H9 (cell line): ENCODE data around the gene AP4B1. TPM values are rescaled to one million over a fixed set of nuclear protein-coding genes. Genes with fewer than 3 reads are reported as not detected.

Experiments
- DNase-seq: peaks from one replicate; pipeline ENCODE4 v3.0.0-alpha.2; 2017
- H2AFZ ChIP-seq: one replicate; pipeline ENCODE4 v1.6.1; 2013; ENCODE audit warnings: mild to moderate bottlenecking, low read length, control low read depth, moderate library complexity
- H2AK5ac ChIP-seq: 2 replicates; pipeline ENCODE4 v1.6.1; 2013; ENCODE audit warnings: low read length, control low read depth, mixed read lengths; ENCODE audit not compliant: insufficient read length
- H2BK120ac ChIP-seq: one replicate; pipeline ENCODE4 v1.6.1; 2013; ENCODE audit warnings: low read depth, mild to moderate bottlenecking, low read length, control low read depth, inconsistent platforms; ENCODE audit not compliant: poor library complexity, severe bottlenecking
- H2BK12ac ChIP-seq: 2 replicates; pipeline ENCODE4 v1.6.1; 2013; ENCODE audit warnings: low read length, control low read depth, mixed read lengths, low read depth; ENCODE audit not compliant: insufficient read length
- H2BK15ac ChIP-seq: 2 replicates; pipeline ENCODE4 v1.6.1; 2013; ENCODE audit warnings: low read depth, low read length, control low read depth
- H2BK20ac ChIP-seq: one replicate; pipeline ENCODE4 v1.6.1; 2013; ENCODE audit warnings: low read depth, mild to moderate bottlenecking, low read length, control low read depth, inconsistent platforms; ENCODE audit not compliant: poor library complexity, severe bottlenecking
- H2BK5ac ChIP-seq: 2 replicates; pipeline ENCODE4 v1.6.1; 2013; ENCODE audit warnings: low read length, control low read depth, mixed read lengths; ENCODE audit not compliant: insufficient read length
- H3K14ac ChIP-seq: 2 replicates; pipeline ENCODE4 v1.6.1; 2013; ENCODE audit warnings: low read length, control low read depth; ENCODE audit not compliant: insufficient read depth
- H3K18ac ChIP-seq: 2 replicates; pipeline ENCODE4 v1.6.1; 2013; ENCODE audit warnings: low read depth, mild to moderate bottlenecking, mixed read lengths, low read length, control low read depth; ENCODE audit not compliant: insufficient read length
- H3K23ac ChIP-seq: 2 replicates; pipeline ENCODE4 v1.6.1; 2013; ENCODE audit warnings: low read length, control low read depth, mixed read lengths, low read depth; ENCODE audit not compliant: insufficient read length
- H3K23me2 ChIP-seq: 2 replicates; pipeline ENCODE4 v1.6.1; 2013; ENCODE audit warnings: low read depth, mild to moderate bottlenecking, mixed read lengths, low read length, control low read depth; ENCODE audit not compliant: insufficient read length, poor library complexity, severe bottlenecking
- H3K27ac ChIP-seq: 2 replicates; pipeline ENCODE4 v1.5.1; 2013; ENCODE audit warnings: low read length, control low read depth, mixed read lengths, low read depth; ENCODE audit not compliant: insufficient read length
- H3K27me3 ChIP-seq: 2 replicates; pipeline ENCODE4 v1.6.1; 2013; ENCODE audit warnings: low read length, control low read depth, inconsistent platforms; ENCODE audit not compliant: insufficient read depth
- H3K4ac ChIP-seq: 2 replicates; pipeline ENCODE4 v1.6.1; 2013; ENCODE audit warnings: low read depth, mild to moderate bottlenecking, control low read depth, inconsistent platforms, low read length, moderate library complexity
- H3K4me1 ChIP-seq: 2 replicates; pipeline ENCODE4 v1.6.1; 2013; ENCODE audit warnings: low read length, control low read depth, inconsistent platforms; ENCODE audit not compliant: insufficient read depth
- H3K4me2 ChIP-seq: 2 replicates; pipeline ENCODE4 v1.6.1; 2013; ENCODE audit warnings: low read length, control low read depth, mixed read lengths; ENCODE audit not compliant: insufficient read length, insufficient read depth
- H3K56ac ChIP-seq: 2 replicates; pipeline ENCODE4 v1.6.1; 2013; ENCODE audit warnings: low read depth, mild to moderate bottlenecking, mixed read lengths, low read length, control low read depth; ENCODE audit not compliant: insufficient read length
- H3K79me1 ChIP-seq: 2 replicates; pipeline ENCODE4 v1.6.1; 2013; ENCODE audit warnings: low read depth, mild to moderate bottlenecking, moderate library complexity, low read length, control low read depth, inconsistent platforms; ENCODE audit not compliant: insufficient read depth, poor library complexity, severe bottlenecking
- H3K79me2 ChIP-seq: 2 replicates; pipeline ENCODE4 v1.6.1; 2013; ENCODE audit warnings: low read length, control low read depth, inconsistent platforms; ENCODE audit not compliant: insufficient read depth
- H3K9ac ChIP-seq: 2 replicates; pipeline ENCODE4 v1.6.1; 2013; ENCODE audit warnings: low read length, control low read depth, mixed read lengths; ENCODE audit not compliant: insufficient read length; ENCODE audit errors: extremely low read depth
- H3K9me3 ChIP-seq: one replicate; pipeline ENCODE4 v1.6.1; 2013; ENCODE audit warnings: low read depth, low read length, inconsistent platforms; ENCODE audit not compliant: control insufficient read depth
- H3T11ph ChIP-seq: one replicate; pipeline ENCODE4 v1.6.1; 2013; ENCODE audit warnings: mild to moderate bottlenecking, low read length, control low read depth, inconsistent platforms
- H4K20me1 ChIP-seq: one replicate; pipeline ENCODE4 v1.6.1; 2013; ENCODE audit not compliant: control insufficient read depth, insufficient read length, insufficient read depth
- H4K5ac ChIP-seq: 2 replicates; pipeline ENCODE4 v1.6.1; 2013; ENCODE audit warnings: low read depth, mild to moderate bottlenecking, mixed read lengths, low read length, control low read depth; ENCODE audit not compliant: insufficient read length
- H4K8ac ChIP-seq: replicated peaks from 2 replicates; pipeline ENCODE4 v1.6.1; 2013; ENCODE audit warnings: low read length, control low read depth, mixed read lengths, low read depth; ENCODE audit not compliant: insufficient read length
- H4K91ac ChIP-seq: 2 replicates; pipeline ENCODE4 v1.6.1; 2013; ENCODE audit warnings: low read depth, mild to moderate bottlenecking, moderate library complexity, mixed read lengths, low read length, control low read depth; ENCODE audit not compliant: insufficient read length
- H3K27ac Mint-ChIP-seq, 3 experiments: 2 replicates in 2 of 3; 3 replicates in 1 of 3; pipeline ENCODE4 v1.8.0; 2020 to 2021; ENCODE audit warnings: mixed read lengths in 3 of 3, mild to moderate bottlenecking in 1 of 3, moderate library complexity in 1 of 3
- H3K27me3 Mint-ChIP-seq: 2 replicates; pipeline ENCODE4 v1.8.0; 2021; ENCODE audit warnings: low read depth, mild to moderate bottlenecking, moderate library complexity, mixed read lengths
- H3K36me3 Mint-ChIP-seq, 3 experiments: 2 replicates in 2 of 3; 3 replicates in 1 of 3; pipeline ENCODE4 v1.8.0; 2020 to 2021; ENCODE audit warnings: low read depth in 3 of 3, mixed read lengths in 3 of 3; ENCODE audit not compliant: insufficient read depth in 1 of 3
- H3K4me1 Mint-ChIP-seq, 2 experiments: 2 replicates each; pipeline ENCODE4 v1.8.0; 2020; ENCODE audit warnings: mixed read lengths in 2 of 2
- H3K4me3 Mint-ChIP-seq, 2 experiments: 2 replicates in 1 of 2; 3 replicates in 1 of 2; pipeline ENCODE4 v1.8.0; 2020 to 2021; ENCODE audit warnings: mild to moderate bottlenecking in 2 of 2, mixed read lengths in 2 of 2, moderate library complexity in 1 of 2
- H3K9me3 Mint-ChIP-seq, 2 experiments: 2 replicates in 1 of 2; 3 replicates in 1 of 2; pipeline ENCODE4 v1.8.0; 2020; ENCODE audit warnings: mild to moderate bottlenecking in 2 of 2, mixed read lengths in 2 of 2, moderate library complexity in 1 of 2
- WGBS: extraction: QIAGEN DNeasy Blood & Tissue Kit; methylation state at CpG from one replicate; pipeline ENCODE4 v1.1.7; 2013; ENCODE audit warnings: missing lambda C conversion rate, low lambda C conversion rate, mixed read lengths; ENCODE audit not compliant: insufficient read length; ENCODE audit errors: extremely low coverage; 5-methylcytosine and 5-hydroxymethylcytosine counted together
- total RNA-seq: library from RNA; stranded (reverse); gene quantifications from 2 replicates; pipeline ENCODE4 v1.2.1, GENCODE V29; 2021
- TF ChIP-seq, protein P1 (sequence below): fragments of 200-600 bp; sonication (generic); conservative IDR thresholded peaks from 3 replicates; pipeline ENCODE4 v1.8.0; 2021; ENCODE audit warnings: antibody characterized with exemption, mild to moderate bottlenecking

Gene AP4B1
- total RNA-seq, 1 experiment from 2014 or later: 19.3 TPM

DNA sequence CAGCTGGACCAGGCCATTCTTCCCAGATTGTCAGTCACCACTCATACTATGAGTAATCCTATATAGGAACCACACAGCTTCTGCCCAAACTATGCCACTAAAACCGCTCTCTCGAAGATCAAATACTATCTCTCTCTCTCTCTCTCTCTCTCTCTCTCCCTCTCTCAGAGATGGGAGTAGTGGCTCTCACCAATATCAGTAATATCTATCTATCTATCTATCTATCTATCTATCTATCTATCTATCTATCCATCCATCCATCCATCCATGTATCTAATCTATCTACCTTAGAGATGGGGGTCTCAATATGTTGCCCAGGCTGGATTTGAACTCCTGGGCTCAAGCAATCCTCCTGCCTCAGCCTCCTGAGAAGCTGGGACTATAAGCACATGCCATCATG, 19.9 kb upstream of the AP4B1 start:
- H2BK5ac ChIP-seq: no peak overlapping the region
- H3T11ph ChIP-seq: no peak overlapping the region
- DNase-seq: no peak
- no peak overlapping the region for H2BK20ac ChIP-seq
- no peak overlapping the region for H3K9ac ChIP-seq
- H3K27ac ChIP-seq: no peak overlapping the region
- H3K79me1 ChIP-seq: no peaks in the 10 kb centered on the region
- no peak overlapping the region for H3K18ac ChIP-seq
- H2AK5ac ChIP-seq: no peak overlapping the region
- H4K8ac ChIP-seq: no peak overlapping the region
- no peak overlapping the region for H3K4ac ChIP-seq
- no peaks in the 10 kb centered on the region for H3K79me2 ChIP-seq
- no peak overlapping the region for H2AFZ ChIP-seq
- no peak overlapping the region for H2BK12ac ChIP-seq
- no peaks in the 10 kb centered on the region for H4K20me1 ChIP-seq
- Mint-ChIP-seq H3K27me3 (peaks cover 22% of the 10 kb centered on the region), H3K4me1 (peaks cover 8 to 9% of the 10 kb centered on the region in 2 experiments), H3K4me3 (no peak overlapping the region), H3K36me3 (no peaks in the 10 kb centered on the region), H3K27ac (no peak overlapping the region), H3K9me3 (no peaks in the 10 kb centered on the region)
- WGBS: no CpG with 5 or more reads among the region's 2 CpGs
- H2BK15ac ChIP-seq: no peak overlapping the region
- H4K91ac ChIP-seq: no peak overlapping the region
- TF ChIP-seq, protein P1, sequence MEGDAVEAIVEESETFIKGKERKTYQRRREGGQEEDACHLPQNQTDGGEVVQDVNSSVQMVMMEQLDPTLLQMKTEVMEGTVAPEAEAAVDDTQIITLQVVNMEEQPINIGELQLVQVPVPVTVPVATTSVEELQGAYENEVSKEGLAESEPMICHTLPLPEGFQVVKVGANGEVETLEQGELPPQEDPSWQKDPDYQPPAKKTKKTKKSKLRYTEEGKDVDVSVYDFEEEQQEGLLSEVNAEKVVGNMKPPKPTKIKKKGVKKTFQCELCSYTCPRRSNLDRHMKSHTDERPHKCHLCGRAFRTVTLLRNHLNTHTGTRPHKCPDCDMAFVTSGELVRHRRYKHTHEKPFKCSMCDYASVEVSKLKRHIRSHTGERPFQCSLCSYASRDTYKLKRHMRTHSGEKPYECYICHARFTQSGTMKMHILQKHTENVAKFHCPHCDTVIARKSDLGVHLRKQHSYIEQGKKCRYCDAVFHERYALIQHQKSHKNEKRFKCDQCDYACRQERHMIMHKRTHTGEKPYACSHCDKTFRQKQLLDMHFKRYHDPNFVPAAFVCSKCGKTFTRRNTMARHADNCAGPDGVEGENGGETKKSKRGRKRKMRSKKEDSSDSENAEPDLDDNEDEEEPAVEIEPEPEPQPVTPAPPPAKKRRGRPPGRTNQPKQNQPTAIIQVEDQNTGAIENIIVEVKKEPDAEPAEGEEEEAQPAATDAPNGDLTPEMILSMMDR: no peak
- peaks cover 5% of the 10 kb centered on the region for H3K23me2 ChIP-seq
- no peak overlapping the region for H2BK120ac ChIP-seq
- H3K9me3 ChIP-seq: no peaks in the 10 kb centered on the region
- H3K14ac ChIP-seq: no peak overlapping the region
- no peak overlapping the region for H4K5ac ChIP-seq
- H3K4me1 ChIP-seq: no peaks in the 10 kb centered on the region
- H3K23ac ChIP-seq: no peak overlapping the region
- no peak overlapping the region for H3K56ac ChIP-seq
- H3K27me3 ChIP-seq: no peaks in the 10 kb centered on the region
- no peak overlapping the region for H3K4me2 ChIP-seq
